ENCODE results near the gene KLHL41. TPM values are rescaled to one million over a fixed set of nuclear protein-coding genes. Genes with fewer than 3 reads are reported as not detected.
A peak's percentile ranks its signal among the peaks of the same experiment; 100 is the strongest.

KLHL41 gene
- total RNA-seq = 163 TPM
- long read RNA-seq, transcript KLHL41-201 (6 exons, 2,464 nt) = major isoform, 34 of 36 reads
- long read RNA-seq, partial matches to known transcripts = 0 of 36 reads
- long read RNA-seq, other reads (novel, unspliced or antisense) = 2 of 36 reads

DNA sequence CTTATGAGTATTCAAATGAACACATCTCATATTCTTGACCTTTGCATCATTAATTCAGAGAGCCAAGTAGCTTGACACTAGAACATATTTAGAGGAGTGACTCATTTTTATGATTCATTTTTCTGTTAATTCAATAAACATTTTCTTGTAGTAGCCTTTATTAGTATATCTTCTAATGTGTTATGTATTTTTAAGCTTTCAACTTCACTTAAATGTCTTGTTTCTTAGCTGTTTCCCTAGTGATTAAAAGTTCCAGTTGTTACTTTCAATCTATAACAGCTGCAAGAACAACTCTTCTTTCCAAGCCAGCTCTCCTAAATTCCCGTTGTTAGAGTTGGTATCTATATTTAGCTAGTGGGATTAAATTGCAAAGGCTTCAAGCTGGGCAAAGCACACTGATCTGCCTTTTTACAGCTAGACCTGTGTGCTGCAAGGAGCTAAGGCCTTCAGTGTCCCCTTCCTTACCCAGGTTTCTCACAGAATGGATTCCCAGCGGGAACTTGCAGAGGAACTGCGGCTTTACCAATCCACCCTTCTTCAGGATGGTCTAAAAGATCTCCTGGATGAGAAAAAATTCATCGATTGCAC is at the start of gene KLHL41:
TSS of gene KLHL41 (plus strand) at position 405 of the 588 bp plus-strand sequence. CDS start at position 482, 77 bp downstream.
- no peak for DNase-seq
- Histone ChIP-seq H3K27ac (replicated peaks) (peak within 1 kb of the TSS; percentile 67), H3K4me3 (peak within 1 kb of the TSS; percentile 61), H3K27me3 (ENCODE audit: low read depth) (no peaks in the 10 kb centered on the region), H3K4me1 (peaks cover 25% of the 10 kb centered on the region), H3K36me3 (peaks cover 10% of the 10 kb centered on the region), H3K9me3 (replicated peaks) (no peaks in the 10 kb centered on the region)
- TF ChIP-seq, protein P1, sequence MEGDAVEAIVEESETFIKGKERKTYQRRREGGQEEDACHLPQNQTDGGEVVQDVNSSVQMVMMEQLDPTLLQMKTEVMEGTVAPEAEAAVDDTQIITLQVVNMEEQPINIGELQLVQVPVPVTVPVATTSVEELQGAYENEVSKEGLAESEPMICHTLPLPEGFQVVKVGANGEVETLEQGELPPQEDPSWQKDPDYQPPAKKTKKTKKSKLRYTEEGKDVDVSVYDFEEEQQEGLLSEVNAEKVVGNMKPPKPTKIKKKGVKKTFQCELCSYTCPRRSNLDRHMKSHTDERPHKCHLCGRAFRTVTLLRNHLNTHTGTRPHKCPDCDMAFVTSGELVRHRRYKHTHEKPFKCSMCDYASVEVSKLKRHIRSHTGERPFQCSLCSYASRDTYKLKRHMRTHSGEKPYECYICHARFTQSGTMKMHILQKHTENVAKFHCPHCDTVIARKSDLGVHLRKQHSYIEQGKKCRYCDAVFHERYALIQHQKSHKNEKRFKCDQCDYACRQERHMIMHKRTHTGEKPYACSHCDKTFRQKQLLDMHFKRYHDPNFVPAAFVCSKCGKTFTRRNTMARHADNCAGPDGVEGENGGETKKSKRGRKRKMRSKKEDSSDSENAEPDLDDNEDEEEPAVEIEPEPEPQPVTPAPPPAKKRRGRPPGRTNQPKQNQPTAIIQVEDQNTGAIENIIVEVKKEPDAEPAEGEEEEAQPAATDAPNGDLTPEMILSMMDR (IDR thresholded peaks at IDR 0.05; ENCODE audit: borderline replicate concordance) = no peak
- intact Hi-C loops (cut with micrococcal nuclease) = no loop called here

GRCh38 chr2:169461143-169461542 is 48.4 kb upstream of the KLHL41 start:
- no peaks in the 10 kb centered on the region for H3K4me1 ChIP-seq
- no peak overlapping the region for H3K27ac ChIP-seq (replicated peaks)
- TF ChIP-seq, protein P1 (IDR thresholded peaks at IDR 0.05; ENCODE audit: borderline replicate concordance) = no peak
- no peaks in the 10 kb centered on the region for H3K27me3 ChIP-seq (ENCODE audit: low read depth)
- intact Hi-C loops (cut with micrococcal nuclease) = no loop called here
- no peaks in the 10 kb centered on the region for H3K36me3 ChIP-seq
- H3K4me3 ChIP-seq = no peak overlapping the region
- DNase-seq = no peak
- H3K9me3 ChIP-seq (replicated peaks) = no peaks in the 10 kb centered on the region

DNA sequence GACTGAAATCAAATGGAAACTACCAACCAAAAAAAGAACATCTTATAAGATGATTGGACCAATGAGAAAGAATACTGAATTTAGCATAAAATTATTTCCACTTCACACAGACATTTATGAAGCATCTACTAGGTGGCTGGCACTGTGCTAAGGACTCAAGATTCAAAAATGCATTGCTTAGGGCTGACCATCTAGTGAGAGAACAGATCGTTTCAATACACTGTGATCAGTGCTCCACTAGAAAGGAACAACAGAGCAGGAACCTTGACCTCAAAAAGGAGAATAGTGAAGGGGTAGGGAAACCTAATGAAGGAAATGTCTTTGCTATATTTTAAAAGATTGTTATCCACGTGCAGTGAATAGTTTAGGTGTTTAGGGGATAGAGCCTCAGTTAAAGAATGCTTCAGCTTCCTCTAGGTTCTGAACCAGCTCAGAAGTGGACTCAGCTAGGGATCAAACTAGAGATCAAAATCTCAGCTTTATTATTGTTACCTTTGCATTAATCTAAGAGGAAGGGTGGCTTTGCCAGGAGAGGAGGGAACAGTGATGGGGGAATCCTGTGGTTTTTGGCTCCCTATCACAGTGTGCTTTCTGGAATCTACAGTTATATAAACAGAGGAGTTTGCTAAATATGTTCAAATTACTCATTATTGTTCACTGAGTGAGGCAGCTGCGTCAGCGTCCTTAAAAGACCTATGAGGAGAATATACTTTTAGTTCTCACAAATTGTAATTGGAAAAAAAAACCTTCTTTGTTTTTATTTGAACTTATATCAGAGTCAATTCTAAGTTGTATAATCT is 46.4 kb upstream of the KLHL41 start:
- H3K4me1 ChIP-seq = no peaks in the 10 kb centered on the region
- DNase-seq = no peak
- no peak overlapping the region for H3K27ac ChIP-seq (replicated peaks)
- no peaks in the 10 kb centered on the region for H3K36me3 ChIP-seq
- no peak overlapping the region for H3K4me3 ChIP-seq
- no peaks in the 10 kb centered on the region for H3K9me3 ChIP-seq (replicated peaks)
- TF ChIP-seq, protein P1 (IDR thresholded peaks at IDR 0.05; ENCODE audit: borderline replicate concordance) = no peak
- intact Hi-C loops (cut with micrococcal nuclease) = no loop called here
- H3K27me3 ChIP-seq (ENCODE audit: low read depth) = no peaks in the 10 kb centered on the region

- intact Hi-C loops (cut with micrococcal nuclease) = no loop called here
- Histone ChIP-seq H3K27ac (replicated peaks) (no peak overlapping the region), H3K27me3 (ENCODE audit: low read depth) (no peaks in the 10 kb centered on the region), H3K9me3 (replicated peaks) (no peaks in the 10 kb centered on the region), H3K4me1 (no peaks in the 10 kb centered on the region), H3K4me3 (no peak overlapping the region), H3K36me3 (no peaks in the 10 kb centered on the region)
- TF ChIP-seq, protein P1 (IDR thresholded peaks at IDR 0.05; ENCODE audit: borderline replicate concordance) = no peak
- DNase-seq = no peak
Measured at GRCh38 chr2:169464466-169464865, 45.0 kb upstream of the KLHL41 start.

GRCh38 chr2:169464882-169465281 is 44.6 kb upstream of the KLHL41 start:
- H3K4me1 ChIP-seq = no peaks in the 10 kb centered on the region
- TF ChIP-seq, protein P1 (IDR thresholded peaks at IDR 0.05; ENCODE audit: borderline replicate concordance) = no peak
- H3K4me3 ChIP-seq = no peak overlapping the region
- intact Hi-C loops (cut with micrococcal nuclease) = no loop called here
- DNase-seq = no peak
- H3K36me3 ChIP-seq = no peaks in the 10 kb centered on the region
- no peaks in the 10 kb centered on the region for H3K27me3 ChIP-seq (ENCODE audit: low read depth)
- H3K27ac ChIP-seq (replicated peaks) = no peak overlapping the region
- no peaks in the 10 kb centered on the region for H3K9me3 ChIP-seq (replicated peaks)

All from left ventricle myocardium inferior (tissue), 1 donor.